HG03575 (cell line): ENCODE data around the gene NEK6.
"Not testable (repeated sequence)": the region's sequence is repeated elsewhere in the genome, so short reads cannot be mapped to it uniquely, and the experiment has no call there.

Experiments
- ATAC-seq: cut with Tn5 transposase; IDR thresholded peaks from one replicate; pipeline ENCODE4 v1.9.1; 2021; ENCODE audit not compliant: unreplicated experiment, insufficient number of reproducible peaks, low FRiP score; ENCODE audit errors: extremely low read depth

Gene NEK6

GRCh38 chr9:124222918-124223720 is 34.6 kb upstream of the NEK6 start:
- ATAC-seq, result no peak

GRCh38 chr9:124225945-124226344 is 31.8 kb upstream of the NEK6 start:
- no peak for ATAC-seq

DNA sequence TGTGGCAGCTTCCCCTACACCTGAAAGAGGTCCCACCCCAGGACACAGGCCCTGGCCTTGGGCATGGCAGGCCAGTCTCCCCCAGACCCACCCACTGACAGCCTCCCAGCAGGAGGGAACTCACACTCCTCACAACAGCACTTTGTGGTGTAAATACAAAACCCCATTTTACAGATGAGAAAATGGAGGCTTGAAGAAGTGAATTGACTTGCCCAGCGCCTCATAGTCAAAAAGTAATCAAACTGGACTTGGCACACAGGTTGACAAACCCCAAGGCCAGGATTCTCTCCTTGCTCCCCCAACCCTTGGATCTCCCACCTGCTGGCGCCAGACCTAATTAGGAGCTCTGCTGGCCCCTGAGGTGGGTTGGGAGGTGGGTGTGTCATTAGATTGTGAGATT is 29.2 kb upstream of the NEK6 start:
- no peak for ATAC-seq

GRCh38 chr9:124231095-124231737 is 26.5 kb upstream of the NEK6 start:
- ATAC-seq, result no peak

- no peak for ATAC-seq
These were observed 19.1 kb upstream of the NEK6 start for GRCh38 chr9:124238546-124239140.

DNA sequence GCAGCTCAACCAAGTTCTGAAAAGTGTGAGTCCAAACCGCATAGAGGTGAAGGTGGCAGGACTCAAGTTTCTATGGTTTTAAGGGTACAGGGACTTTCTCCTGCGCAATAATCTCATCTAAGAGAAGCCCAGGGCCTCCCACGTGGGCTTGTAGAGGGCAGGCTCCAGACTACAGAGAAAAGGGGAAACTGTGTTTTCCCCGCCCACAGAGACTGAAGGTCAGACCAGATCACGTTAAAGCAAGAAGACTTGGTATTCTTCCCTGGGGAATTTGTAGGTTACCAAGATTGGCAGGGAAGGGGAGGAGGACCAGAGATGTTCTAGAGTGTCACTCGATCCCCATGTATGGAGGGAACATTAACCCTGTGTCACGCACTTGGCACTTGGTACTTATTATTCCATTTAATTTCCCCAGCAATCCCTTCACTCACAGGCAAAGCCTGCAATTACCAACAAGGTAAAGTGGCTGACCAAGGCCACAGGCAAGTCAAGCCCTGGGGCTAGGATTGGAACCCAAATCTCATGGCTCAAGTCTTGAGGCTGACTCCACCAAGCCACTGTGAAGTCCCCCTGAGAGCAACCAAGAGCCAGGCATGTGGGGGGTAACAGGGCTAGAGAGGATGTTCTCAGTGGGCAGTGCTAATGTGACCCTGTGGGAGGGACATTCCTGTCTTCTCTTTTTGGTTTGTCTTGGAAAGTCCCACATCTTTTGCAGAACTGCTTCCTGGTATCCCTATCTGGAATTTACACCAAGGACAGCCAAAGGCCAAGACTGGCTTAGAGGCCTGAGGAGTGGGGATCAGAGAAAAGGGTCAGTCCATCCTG is 18.3 kb upstream of the NEK6 start:
- ATAC-seq, result no peak

DNA sequence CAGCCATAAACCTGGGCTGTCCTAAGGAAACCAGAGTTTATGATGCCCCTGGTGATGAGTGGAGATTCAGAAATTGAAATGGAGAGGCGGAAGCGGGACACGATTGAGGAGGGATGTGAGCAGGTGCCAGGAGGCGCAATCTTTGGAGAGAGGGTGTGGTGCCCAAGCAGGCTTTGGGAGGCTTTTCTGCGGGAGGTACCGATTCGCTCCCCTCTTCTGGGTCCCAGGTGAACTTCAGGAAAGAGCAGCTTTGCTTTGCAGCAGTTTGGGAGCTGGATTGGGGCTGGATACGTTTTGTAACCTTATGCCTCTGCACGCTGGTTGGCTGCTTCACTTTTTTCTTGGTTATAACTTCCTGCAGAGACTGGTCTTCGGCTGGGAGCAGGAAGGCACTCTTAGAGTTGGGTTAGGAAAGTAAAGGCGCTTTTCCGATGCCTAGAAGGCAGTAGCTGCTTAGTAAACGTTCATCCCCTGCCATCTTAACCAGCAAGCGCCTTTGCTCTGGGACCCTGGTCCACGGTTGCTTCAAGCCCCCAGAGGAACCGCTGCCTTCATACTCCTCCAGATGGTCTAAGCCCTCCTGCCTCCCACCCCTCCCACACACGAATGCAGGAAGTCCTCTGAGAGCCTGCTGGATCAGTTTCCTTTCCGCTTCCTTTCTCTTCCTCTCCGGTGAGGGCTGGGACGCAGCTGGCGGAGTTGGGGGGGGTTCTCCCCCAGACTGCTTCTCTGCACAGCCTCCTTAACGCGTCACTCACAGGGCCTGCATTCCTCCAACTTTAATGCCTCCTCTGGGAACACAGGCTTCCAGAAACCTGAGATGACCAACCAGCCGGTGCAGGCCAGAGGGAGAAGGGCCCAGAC is 15.2 kb upstream of the NEK6 start:
- ATAC-seq, result no peak

DNA sequence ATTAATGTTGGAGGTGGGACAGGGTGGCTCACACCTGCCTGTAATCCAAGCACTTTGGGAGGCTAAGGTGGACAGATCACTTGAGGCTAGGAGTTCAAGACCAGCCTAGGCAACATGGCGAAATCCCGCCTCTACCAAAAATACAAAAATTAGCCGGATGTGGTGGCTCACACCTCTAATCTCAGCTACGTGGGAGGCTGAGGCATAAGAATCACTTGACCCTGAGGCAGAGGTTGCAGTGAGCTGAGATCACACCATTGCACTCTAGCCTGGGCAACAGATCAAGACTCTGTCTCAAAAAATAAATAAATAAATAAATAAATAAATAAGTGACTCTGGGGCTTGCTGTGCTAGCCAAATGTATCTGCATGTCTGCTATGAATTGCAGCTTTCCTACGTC is 10.4 kb upstream of the NEK6 start:
- ATAC-seq, result not testable (repeated sequence)

- ATAC-seq, result no peak
These were observed 9.7 kb upstream of the NEK6 start for GRCh38 chr9:124248066-124248465.

DNA sequence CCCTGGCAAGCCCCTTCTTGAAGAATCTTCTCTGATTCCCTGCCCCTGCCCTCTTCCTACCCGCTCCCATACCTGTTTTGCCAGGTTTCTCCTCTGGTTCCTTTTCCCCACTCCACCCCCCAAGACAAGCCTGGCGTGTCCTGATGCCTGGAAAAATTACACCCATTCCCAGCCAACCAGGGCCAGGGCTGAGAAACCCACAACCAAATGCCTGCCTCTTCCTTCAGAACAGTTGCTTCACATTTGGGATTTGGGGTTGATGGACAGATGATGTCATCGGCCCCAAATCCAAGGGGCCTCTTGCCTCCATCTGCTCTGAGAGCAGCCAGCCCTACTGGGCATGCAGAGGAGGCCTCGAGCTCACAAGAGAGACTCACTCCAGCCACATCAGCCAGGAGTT is 8.8 kb upstream of the NEK6 start:
- ATAC-seq, result no peak

DNA sequence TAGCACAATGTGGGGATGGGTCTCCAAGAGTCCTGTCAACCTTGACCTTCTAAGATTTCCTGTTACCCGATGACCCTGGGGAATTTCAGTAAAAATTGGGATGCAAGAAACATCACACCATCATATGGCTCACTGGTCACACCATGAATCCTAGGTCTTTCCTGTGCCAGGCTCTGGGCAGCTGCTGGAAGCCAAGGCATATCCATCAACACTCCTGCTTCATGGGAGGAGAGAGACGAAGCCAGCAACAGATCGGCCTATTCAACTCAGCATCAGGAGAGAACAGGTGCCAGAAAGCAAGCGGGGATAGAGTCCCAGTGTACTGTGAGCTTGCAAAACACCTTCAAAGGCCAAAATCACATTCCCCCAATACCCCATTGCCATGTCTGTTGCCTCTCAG is 6.5 kb upstream of the NEK6 start:
- no peak for ATAC-seq

GRCh38 chr9:124251605-124252378 is 6.0 kb upstream of the NEK6 start:
- no peak for ATAC-seq

GRCh38 chr9:124252878-124253277 is 4.9 kb upstream of the NEK6 start:
- not testable (repeated sequence) for ATAC-seq

GRCh38 chr9:124254261-124254682 is 3.5 kb upstream of the NEK6 start:
- peak; percentile 47 for ATAC-seq

DNA sequence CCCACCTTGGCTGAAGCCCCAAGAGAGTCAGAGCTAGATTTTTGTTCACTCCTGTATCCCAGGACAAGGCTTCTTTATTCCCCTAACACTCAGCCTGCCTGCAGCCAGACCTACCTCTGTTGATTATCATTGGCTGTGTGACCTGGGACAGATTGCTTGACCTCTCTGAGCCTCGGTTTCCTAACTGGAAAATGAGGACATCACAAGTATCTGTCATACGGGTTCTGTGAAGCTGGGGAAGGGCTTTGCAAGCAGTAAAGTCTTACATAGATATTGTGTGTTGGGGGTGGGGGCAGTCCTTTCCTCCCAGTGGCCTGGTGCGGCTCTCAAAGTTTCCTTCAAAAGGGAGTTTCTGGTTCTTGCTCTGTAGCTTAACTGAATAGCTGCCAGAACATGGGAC is 2.5 kb upstream of the NEK6 start:
- no peak for ATAC-seq

GRCh38 chr9:124256517-124257069 is 1.2 kb upstream of the NEK6 start:
- ATAC-seq, result no peak

GRCh38 chr9:124257070-124257843 is 492 bp upstream of the NEK6 start:
- ATAC-seq, result no peak
